ENCODE results near the gene OTC.

The OTC gene

DNA sequence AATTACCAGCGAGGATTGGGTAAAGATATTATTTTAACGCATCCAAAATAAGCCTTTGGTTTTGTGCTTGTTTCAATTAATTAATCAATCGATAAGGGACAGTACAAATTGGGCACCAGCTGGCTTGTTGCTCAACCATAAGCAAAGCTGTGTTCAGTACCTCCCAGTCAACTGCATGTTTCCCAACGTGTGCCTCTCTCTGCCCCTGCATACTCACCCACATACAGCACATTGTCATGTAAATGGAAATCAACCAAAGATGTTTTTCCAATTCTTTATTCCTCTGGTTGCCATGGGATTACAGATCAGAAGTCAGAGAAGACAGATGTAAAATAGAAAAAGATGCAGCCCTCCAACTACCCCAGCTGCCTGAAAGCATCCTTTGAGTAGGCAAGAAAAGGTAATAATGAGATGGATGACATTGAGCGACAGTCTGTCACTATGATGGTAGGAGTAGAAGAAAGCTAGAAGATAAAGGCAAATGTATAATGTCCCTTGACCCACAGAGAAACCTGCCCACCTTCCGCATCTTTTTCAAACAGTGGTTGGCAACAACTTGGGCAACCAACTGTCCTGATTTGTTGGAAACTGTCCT, 116.3 kb downstream of the OTC start:
- DNase-seq (no peak), ATAC-seq (no peak)

All from stimulated activated naive CD8-positive, alpha-beta T cell treated with anti-CD3 and anti-CD28 coated beads, Interleukin-15, Interleukin-2, amounts not matched to agents 100 U/mL and 50 U/mL, for 24 hours (primary cell).